SHP77 treated with DMSO at 0.1 percent for 48 hours (cell line): Measurements from ENCODE around the gene EPG5.
A peak's percentile ranks its signal among the peaks of the same experiment; 100 is the strongest.
"Not testable (repeated sequence)": the region's sequence is repeated elsewhere in the genome, so short reads cannot be mapped to it uniquely, and the experiment has no call there.

Experiments
- DNase-seq: peaks from one replicate; lab custom pipeline; 2025; lab: John Stamatoyannopoulos, UW

The EPG5 gene

GRCh38 chr18:45978084-45978483 lies 11.0 kb upstream of the EPG5 start:
- peak; percentile 59 for DNase-seq

- DNase-seq = no peak
Observed at GRCh38 chr18:45976974-45977373, 9.8 kb upstream of the EPG5 start.

GRCh38 chr18:45976566-45976965 lies 9.4 kb upstream of the EPG5 start:
- no peak for DNase-seq

DNA sequence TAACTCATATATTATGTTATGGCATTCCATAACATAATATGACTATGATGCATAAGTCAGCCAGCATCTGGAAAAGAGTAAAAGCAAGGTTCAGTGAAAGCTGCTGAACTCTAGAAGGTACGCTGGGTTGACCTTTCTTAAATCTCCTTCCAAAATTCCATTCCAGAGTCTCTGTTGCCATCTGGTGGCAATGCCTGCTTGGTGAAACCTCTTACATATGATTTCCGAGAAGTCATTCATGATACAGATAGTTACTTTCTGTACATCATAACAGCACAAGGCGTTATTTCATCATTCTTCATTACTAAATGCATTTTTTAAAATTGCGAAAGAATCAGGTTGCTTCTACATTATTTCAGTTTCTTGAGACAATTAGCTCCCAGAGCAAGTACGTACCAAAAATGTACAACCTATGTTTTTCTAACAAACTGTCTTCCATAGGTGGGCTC lies 7.0 kb upstream of the EPG5 start:
- DNase-seq = peak; percentile 75

- not testable (repeated sequence) for DNase-seq
Observed at GRCh38 chr18:45964913-45965312, 2.2 kb downstream of the EPG5 start.

DNA sequence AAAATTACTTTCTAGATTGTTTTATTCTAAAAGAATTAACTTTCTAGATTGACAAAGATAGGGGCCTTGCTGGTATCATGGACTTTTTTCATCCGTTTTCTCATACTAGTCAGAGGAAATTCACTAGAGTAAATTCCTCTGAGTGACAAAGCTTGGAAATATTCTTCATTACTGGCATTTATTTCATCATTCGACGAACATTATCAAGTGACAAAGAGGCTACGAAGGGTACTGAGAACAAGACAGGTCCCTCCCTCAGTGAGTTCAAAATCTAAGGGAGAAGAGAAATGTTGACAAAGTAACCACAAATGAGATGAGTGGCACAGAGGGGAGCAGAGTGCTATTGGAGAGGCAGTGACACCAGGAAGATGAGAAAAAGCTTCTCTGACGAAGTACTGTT lies 4.3 kb downstream of the EPG5 start:
- no peak for DNase-seq

- DNase-seq = no peak
Observed at GRCh38 chr18:45962461-45962860, 4.7 kb downstream of the EPG5 start.

DNA sequence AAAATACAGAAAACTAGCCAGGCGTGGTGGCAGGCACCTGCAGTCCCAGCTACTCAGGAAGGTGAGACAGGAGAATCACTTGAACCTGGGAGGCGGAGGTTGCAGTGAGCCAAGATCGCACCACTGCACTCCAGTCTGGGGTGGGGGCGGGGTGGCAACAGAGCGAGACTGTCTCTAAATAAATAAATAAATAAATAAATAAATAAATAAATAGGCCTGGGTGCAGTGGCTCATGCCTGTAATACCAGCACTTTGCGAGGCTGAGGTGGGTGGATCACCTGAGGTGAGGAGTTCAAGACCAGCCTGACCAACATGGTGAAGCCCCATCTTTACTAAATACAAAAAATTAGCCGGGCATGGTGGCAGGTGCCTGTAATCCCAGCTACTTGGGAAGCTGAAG lies 7.6 kb downstream of the EPG5 start:
- DNase-seq = not testable (repeated sequence)

GRCh38 chr18:45958730-45959129 lies 8.4 kb downstream of the EPG5 start:
- no peak for DNase-seq

- DNase-seq = no peak
Observed at GRCh38 chr18:45958027-45958426, 9.1 kb downstream of the EPG5 start.

GRCh38 chr18:45957100-45957499 lies 10.0 kb downstream of the EPG5 start:
- no peak for DNase-seq

GRCh38 chr18:45954070-45954934 lies 12.8 kb downstream of the EPG5 start:
- no peak for DNase-seq

DNA sequence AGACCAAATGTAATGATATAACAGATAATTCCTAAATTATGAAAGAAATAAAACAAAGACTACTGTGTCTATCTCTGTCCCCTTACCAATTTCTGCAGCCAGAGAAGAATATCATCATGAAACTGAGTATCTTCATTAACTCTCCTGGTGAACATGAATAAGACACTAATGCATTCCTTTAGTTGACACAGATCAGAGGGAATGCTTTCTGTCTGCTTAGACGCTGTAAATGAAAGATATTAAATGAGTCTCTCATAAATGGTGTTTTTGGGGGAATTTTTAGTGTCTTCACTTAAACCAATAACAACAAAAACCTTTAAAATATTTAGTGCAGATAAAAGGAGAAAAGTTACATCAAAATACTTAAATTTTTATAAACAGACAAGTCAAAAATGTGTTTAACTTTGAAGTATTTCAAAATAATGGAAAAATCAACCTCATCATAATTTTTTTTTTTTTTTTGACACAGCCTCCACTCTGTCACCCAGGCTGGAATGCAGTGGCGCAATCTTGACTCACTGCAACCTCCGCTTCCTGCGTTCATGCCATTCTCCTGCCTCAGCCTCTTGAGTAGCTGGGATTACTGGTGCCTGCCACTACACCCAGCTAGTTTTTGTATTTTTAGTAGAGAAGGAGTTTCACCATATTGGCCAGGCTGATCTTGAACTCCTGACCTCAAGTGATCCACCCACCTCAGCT lies 16.0 kb downstream of the EPG5 start:
- DNase-seq = no peak

GRCh38 chr18:45945669-45946068 lies 21.5 kb downstream of the EPG5 start:
- no peak for DNase-seq

GRCh38 chr18:45940724-45941123 lies 26.4 kb downstream of the EPG5 start:
- DNase-seq = no peak

GRCh38 chr18:45939236-45939635 lies 27.9 kb downstream of the EPG5 start:
- DNase-seq = no peak

- DNase-seq = no peak
Observed at GRCh38 chr18:45938488-45938935, 28.6 kb downstream of the EPG5 start.

- no peak for DNase-seq
Observed at GRCh38 chr18:45935591-45936335, 31.4 kb downstream of the EPG5 start.

- no peak for DNase-seq
Observed at GRCh38 chr18:45932708-45933107, 34.4 kb downstream of the EPG5 start.

DNA sequence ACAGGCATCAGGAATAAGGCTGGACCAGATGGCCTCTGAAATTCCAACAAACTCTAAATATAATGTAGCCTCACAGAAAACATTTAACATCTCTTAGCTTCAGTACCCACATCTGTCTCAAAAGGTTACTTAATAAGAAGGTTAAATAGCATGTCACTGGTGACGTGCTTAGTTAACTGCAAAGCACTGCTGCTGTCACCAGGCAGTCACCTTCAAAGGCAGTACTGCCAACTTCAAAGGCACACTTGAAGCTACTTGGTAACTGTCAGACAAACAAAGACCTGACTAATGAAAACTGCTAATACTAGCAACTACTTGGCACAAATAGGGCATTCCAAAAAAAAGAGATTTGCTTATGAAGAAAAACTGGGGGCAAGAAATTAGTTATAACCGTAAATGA lies 36.2 kb downstream of the EPG5 start:
- no peak for DNase-seq

- no peak for DNase-seq
Observed at GRCh38 chr18:45926691-45927090, 40.4 kb downstream of the EPG5 start.

GRCh38 chr18:45926085-45926484 lies 41.0 kb downstream of the EPG5 start:
- DNase-seq = no peak

GRCh38 chr18:45923138-45923537 lies 44.0 kb downstream of the EPG5 start:
- no peak for DNase-seq
